T-cell (primary cell): ENCODE data around the gene C7. TPM values are rescaled to one million over a fixed set of nuclear protein-coding genes. Genes with fewer than 3 reads are reported as not detected.

Experiments
- ATAC-seq, 4 experiments: fragments of 200-7000 bp in 3 of 4; fragments of 150-1000 bp in 1 of 4; cut with Tn5 transposase; replicated peaks in 1 of 4; 1 replicate in 3 of 4; 2 replicates in 1 of 4; pipeline ENCODE4 v1.10.0; 2021; ENCODE audit warnings: moderate library complexity in 3 of 4, mild to moderate bottlenecking in 2 of 4, moderate number of reproducible peaks in 1 of 4
- CTCF ChIA-PET, 2 donors: fragments of 300-600 bp; sonication (Branson Sonifier 250); formaldehyde crosslinking; loops; one replicate each; lab custom pipeline; 2022; ENCODE audit warnings: antibody characterized with exemption in 2 of 2; lab: Charles Lee
- POLR2A ChIA-PET, 2 donors: fragments of 300-600 bp; sonication (Branson Sonifier 250); formaldehyde crosslinking; loops; one replicate each; lab custom pipeline; 2022; ENCODE audit warnings: antibody characterized with exemption in 2 of 2; lab: Charles Lee
- DNase-seq, 35 experiments: peaks; one replicate each; pipeline versions ENCODE4 v3.0.0 to v3.0.0-alpha.2; 2013 to 2023
- H3K27ac ChIP-seq: one replicate; pipeline ENCODE4 v1.5.1; 2013; ENCODE audit warnings: low read length
- H3K27me3 ChIP-seq, 2 experiments: replicated peaks in 1 of 2; 1 replicate in 1 of 2; 2 replicates in 1 of 2; pipeline versions ENCODE4 v1.6.1 to v1.7.0; 2013; ENCODE audit warnings: low read length in 1 of 2, mixed read lengths in 1 of 2; ENCODE audit not compliant: control insufficient read depth in 2 of 2, insufficient read depth in 2 of 2; ENCODE audit errors: extremely low read depth in 1 of 2
- H3K36me3 ChIP-seq, 2 donors: 1 replicate in 1 of 2; 2 replicates in 1 of 2; pipeline versions ENCODE4 v1.6.1 to v1.7.0; 2013; ENCODE audit warnings: low read length in 1 of 2; ENCODE audit not compliant: control insufficient read depth in 2 of 2, insufficient read depth in 1 of 2; ENCODE audit errors: extremely low read depth in 1 of 2
- H3K4me1 ChIP-seq, 2 experiments: 1 replicate in 1 of 2; 2 replicates in 1 of 2; pipeline versions ENCODE4 v1.6.1 to v1.7.0; 2013; ENCODE audit warnings: low read length in 2 of 2, mixed read lengths in 1 of 2; ENCODE audit not compliant: insufficient read depth in 2 of 2, control insufficient read depth in 1 of 2; ENCODE audit errors: extremely low read depth in 1 of 2
- H3K4me3 ChIP-seq, 2 donors: 1 replicate in 1 of 2; 2 replicates in 1 of 2; pipeline versions ENCODE4 v1.5.1 to v1.7.0; 2013; ENCODE audit warnings: mild to moderate bottlenecking in 2 of 2, low read length in 1 of 2, moderate library complexity in 1 of 2; ENCODE audit not compliant: control insufficient read depth in 1 of 2; ENCODE audit errors: extremely low read depth in 1 of 2
- H3K9me3 ChIP-seq: 2 replicates; pipeline ENCODE4 v1.7.0; 2013
- H3K27ac Mint-ChIP-seq, 2 donors: one replicate each; pipeline ENCODE4 v1.8.0; 2020 to 2021; ENCODE audit warnings: mild to moderate bottlenecking in 2 of 2, mixed read lengths in 2 of 2
- H3K27me3 Mint-ChIP-seq, 2 donors: one replicate each; pipeline ENCODE4 v1.8.0; 2021 to 2022; ENCODE audit warnings: mixed read lengths in 2 of 2
- H3K36me3 Mint-ChIP-seq: one replicate; pipeline ENCODE4 v1.8.0; 2021; ENCODE audit warnings: mixed read lengths
- H3K4me1 Mint-ChIP-seq, 3 donors: one replicate each; pipeline ENCODE4 v1.8.0; 2020 to 2022; ENCODE audit warnings: mixed read lengths in 3 of 3, mild to moderate bottlenecking in 1 of 3
- H3K4me3 Mint-ChIP-seq, 3 donors: one replicate each; pipeline ENCODE4 v1.8.0; 2020 to 2022; ENCODE audit warnings: mild to moderate bottlenecking in 3 of 3, mixed read lengths in 3 of 3, moderate library complexity in 3 of 3
- H3K9me3 Mint-ChIP-seq, 3 donors: one replicate each; pipeline ENCODE4 v1.8.0; 2020 to 2022; ENCODE audit warnings: mixed read lengths in 3 of 3
- WGBS: methylation state at CpG from one replicate; pipeline ENCODE4 v1.1.5; 2013; ENCODE audit warnings: missing lambda C conversion rate; ENCODE audit not compliant: insufficient coverage; 5-methylcytosine and 5-hydroxymethylcytosine counted together
- total RNA-seq, 35 experiments: library from RNA in 6 of 35; stranded (reverse) in 6 of 35; fragments of 120-200 nt in 1 of 35; gene quantifications; one replicate each; pipeline versions ENCODE4 v1.2.1 to v1.2.4 and lab custom pipeline; 2013 to 2026

Gene C7
- total RNA-seq, 5 donors from 2014 or later (not counting 1 experiment from before 2014, with no cell fraction given) = 1.4 to 3.4 (median 2.9) TPM; not detected in 2

DNA sequence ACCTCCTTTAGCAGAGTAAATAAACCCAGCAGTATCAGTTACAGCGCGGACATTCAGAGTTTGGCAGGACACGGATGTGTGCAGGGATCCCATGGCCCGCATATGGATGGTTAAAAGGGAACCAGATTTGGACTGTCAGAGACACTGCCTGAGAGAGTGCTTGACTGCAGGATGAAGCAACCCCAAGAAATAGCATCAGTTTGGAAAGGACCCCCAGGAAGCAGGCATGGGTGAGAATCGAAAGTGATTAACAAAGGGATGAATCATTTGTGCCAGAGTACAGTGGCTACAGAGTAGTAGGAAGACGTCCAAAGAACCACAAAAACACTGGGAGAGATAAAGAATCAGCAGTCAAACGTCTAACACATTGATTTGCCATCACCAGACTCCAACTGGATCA is 5.5 kb downstream of the C7 start:
- ATAC-seq = no peak
- ChIA-PET CTCF (no interaction called here), POLR2A (no interaction called here)
- 94% methylated on average over 4 of the region's 7 CpGs for whole genome bisulfite sequencing
- no peak for DNase-seq
- H3K9me3 ChIP-seq = no peaks in the 10 kb centered on the region
- no peaks in the 10 kb centered on the region for H3K36me3 Mint-ChIP-seq
- H3K4me3 ChIP-seq = no peak overlapping the region
- no peak overlapping the region for H3K4me3 Mint-ChIP-seq
- no peaks in the 10 kb centered on the region for H3K9me3 Mint-ChIP-seq
- no peaks in the 10 kb centered on the region for H3K4me1 Mint-ChIP-seq
- H3K27me3 Mint-ChIP-seq = peaks cover 32 to 34% of the 10 kb centered on the region in 2 donors
- H3K27ac Mint-ChIP-seq = no peak overlapping the region
- no peaks in the 10 kb centered on the region for H3K4me1 ChIP-seq
- H3K27me3 ChIP-seq = peaks cover 0 to 8% of the 10 kb centered on the region in 2 experiments
- H3K27ac ChIP-seq = no peak overlapping the region
- no peaks in the 10 kb centered on the region for H3K36me3 ChIP-seq

DNA sequence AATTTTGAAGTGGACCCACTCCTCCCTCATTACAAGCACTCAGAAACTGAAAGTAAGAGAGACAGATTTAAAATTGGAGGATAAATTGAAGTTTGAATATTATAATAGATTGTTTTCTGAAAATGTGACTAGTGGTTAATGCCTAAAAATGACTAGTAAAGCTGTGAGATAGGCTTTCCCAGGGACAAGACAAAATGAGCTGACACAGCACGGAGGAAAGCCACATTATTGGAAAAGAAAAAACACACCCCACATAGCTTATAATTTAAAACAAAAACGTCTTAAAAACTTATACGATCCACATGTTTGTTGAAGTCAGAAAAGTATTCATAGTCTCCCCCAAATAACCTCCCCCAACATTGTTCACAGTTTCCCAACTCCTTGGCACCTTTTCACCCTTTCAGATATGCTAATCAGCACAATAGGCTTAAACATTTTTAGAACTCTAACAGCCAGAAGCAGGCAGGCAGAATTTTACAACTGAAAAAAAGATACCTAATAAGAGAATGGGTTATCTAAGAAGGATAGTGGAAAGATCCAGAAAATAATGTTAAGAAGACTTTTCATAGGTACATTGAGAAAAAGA is 6.1 kb downstream of the C7 start:
- no peaks in the 10 kb centered on the region for H3K36me3 ChIP-seq
- no peaks in the 10 kb centered on the region for H3K9me3 Mint-ChIP-seq
- no peaks in the 10 kb centered on the region for H3K4me1 Mint-ChIP-seq
- no peaks in the 10 kb centered on the region for H3K4me1 ChIP-seq
- H3K27me3 ChIP-seq = peaks cover 0 to 8% of the 10 kb centered on the region in 2 experiments
- no peak overlapping the region for H3K27ac ChIP-seq
- POLR2A ChIA-PET = no interaction called here
- no peak for ATAC-seq
- no peak for DNase-seq
- no CpG with 5 or more reads among the region's 3 CpGs for WGBS
- no peak overlapping the region for H3K27ac Mint-ChIP-seq
- CTCF ChIA-PET = no interaction called here
- H3K27me3 Mint-ChIP-seq = peaks cover 31 to 32% of the 10 kb centered on the region in 2 donors
- H3K9me3 ChIP-seq = no peaks in the 10 kb centered on the region
- H3K4me3 ChIP-seq = no peak overlapping the region
- H3K4me3 Mint-ChIP-seq = no peak overlapping the region
- no peaks in the 10 kb centered on the region for H3K36me3 Mint-ChIP-seq

DNA sequence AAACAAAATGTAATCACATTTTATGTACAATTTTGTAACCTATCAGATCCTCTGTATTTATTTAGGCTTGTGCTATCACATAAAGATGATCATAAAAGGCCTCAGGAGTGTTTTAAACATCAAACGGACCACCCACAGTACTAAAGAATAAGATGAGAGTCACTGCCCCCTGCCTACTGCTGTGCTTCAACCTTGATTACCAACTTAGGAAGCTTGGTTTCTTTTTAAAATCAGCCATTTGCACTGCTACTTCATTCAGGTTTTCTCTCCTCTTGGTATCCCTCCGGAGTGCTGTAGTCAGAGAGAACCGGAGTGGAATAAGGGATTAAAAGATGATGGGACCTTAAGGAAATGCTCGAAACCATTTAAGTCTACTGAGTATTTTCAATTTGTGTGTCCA is 6.9 kb downstream of the C7 start:
- H3K27ac ChIP-seq = no peak overlapping the region
- no peaks in the 10 kb centered on the region for H3K9me3 ChIP-seq
- WGBS = no CpG with 5 or more reads among the region's 4 CpGs
- no peaks in the 10 kb centered on the region for H3K4me1 ChIP-seq
- DNase-seq (no peak), ATAC-seq (no peak)
- peaks cover 0 to 10% of the 10 kb centered on the region in 2 experiments for H3K27me3 ChIP-seq
- Mint-ChIP-seq H3K9me3 (no peaks in the 10 kb centered on the region), H3K27ac (no peak overlapping the region), H3K36me3 (no peaks in the 10 kb centered on the region), H3K4me3 (no peak overlapping the region), H3K4me1 (no peaks in the 10 kb centered on the region), H3K27me3 (peaks cover 29 to 30% of the 10 kb centered on the region in 2 donors)
- ChIA-PET POLR2A (no interaction called here), CTCF (no interaction called here)
- no peak overlapping the region for H3K4me3 ChIP-seq
- H3K36me3 ChIP-seq = no peaks in the 10 kb centered on the region

DNA sequence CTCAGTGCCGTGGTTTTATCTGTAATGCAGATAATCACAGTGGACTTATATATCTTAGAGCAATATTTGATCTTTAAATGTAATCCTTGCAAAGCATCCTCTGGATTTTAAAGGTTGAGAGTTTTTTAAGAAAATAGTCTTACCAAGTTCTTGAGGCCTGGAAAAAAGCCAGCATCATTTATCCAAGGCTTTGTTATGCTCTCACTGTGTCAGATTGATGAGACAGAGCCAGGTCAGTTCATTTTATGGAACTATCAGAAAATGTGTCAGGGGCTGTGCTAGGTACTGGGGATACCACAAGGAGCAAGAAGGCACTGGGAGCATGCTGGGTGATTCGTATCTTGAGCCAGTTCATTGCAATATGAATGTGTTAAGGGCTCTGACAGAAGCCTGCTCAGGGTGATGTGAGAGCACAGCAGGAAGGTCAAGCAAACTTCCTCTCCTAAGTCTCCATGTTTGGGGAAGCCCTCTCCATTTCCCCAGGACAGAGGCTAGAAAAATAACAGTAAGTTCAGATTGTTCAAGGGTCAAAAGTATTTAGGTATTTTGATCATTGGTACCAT is 19.7 kb downstream of the C7 start:
- no peak overlapping the region for H3K4me3 ChIP-seq
- no peaks in the 10 kb centered on the region for H3K4me1 ChIP-seq
- DNase-seq (no peak), ATAC-seq (no peak)
- 29% methylated on average over 1 of the region's 2 CpGs for WGBS
- POLR2A ChIA-PET = no interaction called here
- no peaks in the 10 kb centered on the region for H3K36me3 Mint-ChIP-seq
- no peak overlapping the region for H3K27ac Mint-ChIP-seq
- peaks cover 8 to 24% (median 20%) of the 10 kb centered on the region in 3 donors for H3K9me3 Mint-ChIP-seq
- no peaks in the 10 kb centered on the region for H3K4me1 Mint-ChIP-seq
- H3K27ac ChIP-seq = no peak overlapping the region
- H3K36me3 ChIP-seq = no peaks in the 10 kb centered on the region
- CTCF ChIA-PET = no interaction called here
- H3K27me3 Mint-ChIP-seq = peaks cover 3 to 5% of the 10 kb centered on the region in 2 donors
- H3K4me3 Mint-ChIP-seq = no peak overlapping the region
- peaks cover 0 to 11% of the 10 kb centered on the region in 2 experiments for H3K27me3 ChIP-seq
- H3K9me3 ChIP-seq = no peaks in the 10 kb centered on the region

DNA sequence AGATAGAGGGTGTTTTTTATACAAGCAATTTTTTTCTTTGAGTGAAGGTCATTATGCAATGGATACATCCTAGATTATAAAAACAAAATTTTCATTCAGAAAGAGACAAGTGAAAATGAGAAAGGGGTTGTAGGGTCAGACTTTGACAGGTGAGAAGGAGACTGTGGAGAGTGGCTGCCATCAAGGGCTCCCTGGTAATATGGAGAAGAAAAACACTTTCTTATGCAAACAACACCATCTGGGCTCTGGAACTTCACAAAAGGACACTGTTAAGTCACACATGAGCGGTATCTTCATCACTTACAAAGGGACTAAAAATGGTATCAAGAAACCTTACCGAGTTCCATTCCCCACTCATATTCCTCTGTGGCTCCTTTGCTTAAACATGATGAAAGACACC is 23.5 kb downstream of the C7 start:
- no peaks in the 10 kb centered on the region for H3K4me1 ChIP-seq
- Mint-ChIP-seq H3K4me1 (no peaks in the 10 kb centered on the region), H3K36me3 (no peaks in the 10 kb centered on the region), H3K27ac (no peak overlapping the region), H3K9me3 (peaks cover 0 to 3% (median 0%) of the 10 kb centered on the region in 3 donors), H3K27me3 (peaks cover 0 to 8% of the 10 kb centered on the region in 2 donors), H3K4me3 (no peak overlapping the region)
- no peaks in the 10 kb centered on the region for H3K9me3 ChIP-seq
- no peak overlapping the region for H3K4me3 ChIP-seq
- no peaks in the 10 kb centered on the region for H3K36me3 ChIP-seq
- ChIA-PET POLR2A (no interaction called here), CTCF (no interaction called here)
- WGBS = 63% methylated on average over 1 of the region's 2 CpGs
- peaks cover 0 to 6% of the 10 kb centered on the region in 2 experiments for H3K27me3 ChIP-seq
- no peak for ATAC-seq
- no peak overlapping the region for H3K27ac ChIP-seq
- DNase-seq = no peak

DNA sequence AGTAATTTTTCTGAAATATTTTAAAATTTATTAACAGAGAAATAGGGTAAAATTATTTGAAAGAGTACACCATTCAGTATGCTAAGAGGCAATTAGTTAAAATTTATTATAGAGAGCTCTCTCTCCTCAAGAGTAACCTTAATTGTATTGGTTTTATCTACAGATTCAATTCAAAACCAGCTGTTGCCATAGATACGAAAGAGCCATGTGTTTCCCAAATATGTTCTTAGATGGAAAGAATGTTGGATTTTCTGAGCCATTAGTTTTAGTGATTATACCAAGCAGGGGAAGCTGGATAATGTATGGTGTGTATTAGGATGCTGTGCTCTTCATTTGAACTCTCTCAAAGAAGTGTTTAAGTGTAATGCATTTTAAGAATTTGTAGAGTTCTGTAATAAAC is 27.8 kb downstream of the C7 start:
- Histone ChIP-seq H3K9me3 (no peaks in the 10 kb centered on the region), H3K27me3 (no peaks in the 10 kb centered on the region), H3K4me3 (no peak overlapping the region), H3K4me1 (no peaks in the 10 kb centered on the region), H3K27ac (no peak overlapping the region), H3K36me3 (no peaks in the 10 kb centered on the region)
- DNase-seq (no peak), ATAC-seq (no peak)
- POLR2A ChIA-PET = no interaction called here
- peaks cover 4 to 9% of the 10 kb centered on the region in 2 donors for H3K27me3 Mint-ChIP-seq
- H3K36me3 Mint-ChIP-seq = no peaks in the 10 kb centered on the region
- no peaks in the 10 kb centered on the region for H3K4me1 Mint-ChIP-seq
- peaks cover 0 to 3% (median 0%) of the 10 kb centered on the region in 3 donors for H3K9me3 Mint-ChIP-seq
- no peak overlapping the region for H3K4me3 Mint-ChIP-seq
- CTCF ChIA-PET = no interaction called here
- H3K27ac Mint-ChIP-seq = no peak overlapping the region
- no CpG with 5 or more reads among the region's 1 CpG for WGBS
